H9 (cell line): ENCODE measurements around the gene CCDC60. TPM values are rescaled to one million over a fixed set of nuclear protein-coding genes. Genes with fewer than 3 reads are reported as not detected.

Experiments
- DNase-seq: peaks from one replicate; pipeline ENCODE4 v3.0.0-alpha.2; 2017
- H2AFZ ChIP-seq: one replicate; pipeline ENCODE4 v1.6.1; 2013; ENCODE audit warnings: mild to moderate bottlenecking, low read length, control low read depth, moderate library complexity
- H2AK5ac ChIP-seq: 2 replicates; pipeline ENCODE4 v1.6.1; 2013; ENCODE audit warnings: low read length, control low read depth, mixed read lengths; ENCODE audit not compliant: insufficient read length
- H2BK120ac ChIP-seq: one replicate; pipeline ENCODE4 v1.6.1; 2013; ENCODE audit warnings: low read depth, mild to moderate bottlenecking, low read length, control low read depth, inconsistent platforms; ENCODE audit not compliant: poor library complexity, severe bottlenecking
- H2BK12ac ChIP-seq: 2 replicates; pipeline ENCODE4 v1.6.1; 2013; ENCODE audit warnings: low read length, control low read depth, mixed read lengths, low read depth; ENCODE audit not compliant: insufficient read length
- H2BK15ac ChIP-seq: 2 replicates; pipeline ENCODE4 v1.6.1; 2013; ENCODE audit warnings: low read depth, low read length, control low read depth
- H2BK20ac ChIP-seq: one replicate; pipeline ENCODE4 v1.6.1; 2013; ENCODE audit warnings: low read depth, mild to moderate bottlenecking, low read length, control low read depth, inconsistent platforms; ENCODE audit not compliant: poor library complexity, severe bottlenecking
- H2BK5ac ChIP-seq: 2 replicates; pipeline ENCODE4 v1.6.1; 2013; ENCODE audit warnings: low read length, control low read depth, mixed read lengths; ENCODE audit not compliant: insufficient read length
- H3K14ac ChIP-seq: 2 replicates; pipeline ENCODE4 v1.6.1; 2013; ENCODE audit warnings: low read length, control low read depth; ENCODE audit not compliant: insufficient read depth
- H3K18ac ChIP-seq: 2 replicates; pipeline ENCODE4 v1.6.1; 2013; ENCODE audit warnings: low read depth, mild to moderate bottlenecking, mixed read lengths, low read length, control low read depth; ENCODE audit not compliant: insufficient read length
- H3K23ac ChIP-seq: 2 replicates; pipeline ENCODE4 v1.6.1; 2013; ENCODE audit warnings: low read length, control low read depth, mixed read lengths, low read depth; ENCODE audit not compliant: insufficient read length
- H3K23me2 ChIP-seq: 2 replicates; pipeline ENCODE4 v1.6.1; 2013; ENCODE audit warnings: low read depth, mild to moderate bottlenecking, mixed read lengths, low read length, control low read depth; ENCODE audit not compliant: insufficient read length, poor library complexity, severe bottlenecking
- H3K27ac ChIP-seq: 2 replicates; pipeline ENCODE4 v1.5.1; 2013; ENCODE audit warnings: low read length, control low read depth, mixed read lengths, low read depth; ENCODE audit not compliant: insufficient read length
- H3K27me3 ChIP-seq: 2 replicates; pipeline ENCODE4 v1.6.1; 2013; ENCODE audit warnings: low read length, control low read depth, inconsistent platforms; ENCODE audit not compliant: insufficient read depth
- H3K4ac ChIP-seq: 2 replicates; pipeline ENCODE4 v1.6.1; 2013; ENCODE audit warnings: low read depth, mild to moderate bottlenecking, control low read depth, inconsistent platforms, low read length, moderate library complexity
- H3K4me1 ChIP-seq: 2 replicates; pipeline ENCODE4 v1.6.1; 2013; ENCODE audit warnings: low read length, control low read depth, inconsistent platforms; ENCODE audit not compliant: insufficient read depth
- H3K4me2 ChIP-seq: 2 replicates; pipeline ENCODE4 v1.6.1; 2013; ENCODE audit warnings: low read length, control low read depth, mixed read lengths; ENCODE audit not compliant: insufficient read length, insufficient read depth
- H3K56ac ChIP-seq: 2 replicates; pipeline ENCODE4 v1.6.1; 2013; ENCODE audit warnings: low read depth, mild to moderate bottlenecking, mixed read lengths, low read length, control low read depth; ENCODE audit not compliant: insufficient read length
- H3K79me1 ChIP-seq: 2 replicates; pipeline ENCODE4 v1.6.1; 2013; ENCODE audit warnings: low read depth, mild to moderate bottlenecking, moderate library complexity, low read length, control low read depth, inconsistent platforms; ENCODE audit not compliant: insufficient read depth, poor library complexity, severe bottlenecking
- H3K79me2 ChIP-seq: 2 replicates; pipeline ENCODE4 v1.6.1; 2013; ENCODE audit warnings: low read length, control low read depth, inconsistent platforms; ENCODE audit not compliant: insufficient read depth
- H3K9ac ChIP-seq: 2 replicates; pipeline ENCODE4 v1.6.1; 2013; ENCODE audit warnings: low read length, control low read depth, mixed read lengths; ENCODE audit not compliant: insufficient read length; ENCODE audit errors: extremely low read depth
- H3K9me3 ChIP-seq: one replicate; pipeline ENCODE4 v1.6.1; 2013; ENCODE audit warnings: low read depth, low read length, inconsistent platforms; ENCODE audit not compliant: control insufficient read depth
- H3T11ph ChIP-seq: one replicate; pipeline ENCODE4 v1.6.1; 2013; ENCODE audit warnings: mild to moderate bottlenecking, low read length, control low read depth, inconsistent platforms
- H4K20me1 ChIP-seq: one replicate; pipeline ENCODE4 v1.6.1; 2013; ENCODE audit not compliant: control insufficient read depth, insufficient read length, insufficient read depth
- H4K5ac ChIP-seq: 2 replicates; pipeline ENCODE4 v1.6.1; 2013; ENCODE audit warnings: low read depth, mild to moderate bottlenecking, mixed read lengths, low read length, control low read depth; ENCODE audit not compliant: insufficient read length
- H4K8ac ChIP-seq: replicated peaks from 2 replicates; pipeline ENCODE4 v1.6.1; 2013; ENCODE audit warnings: low read length, control low read depth, mixed read lengths, low read depth; ENCODE audit not compliant: insufficient read length
- H4K91ac ChIP-seq: 2 replicates; pipeline ENCODE4 v1.6.1; 2013; ENCODE audit warnings: low read depth, mild to moderate bottlenecking, moderate library complexity, mixed read lengths, low read length, control low read depth; ENCODE audit not compliant: insufficient read length
- H3K27ac Mint-ChIP-seq, 3 experiments: 2 replicates in 2 of 3; 3 replicates in 1 of 3; pipeline ENCODE4 v1.8.0; 2020 to 2021; ENCODE audit warnings: mixed read lengths in 3 of 3, mild to moderate bottlenecking in 1 of 3, moderate library complexity in 1 of 3
- H3K27me3 Mint-ChIP-seq: 2 replicates; pipeline ENCODE4 v1.8.0; 2021; ENCODE audit warnings: low read depth, mild to moderate bottlenecking, moderate library complexity, mixed read lengths
- H3K36me3 Mint-ChIP-seq, 3 experiments: 2 replicates in 2 of 3; 3 replicates in 1 of 3; pipeline ENCODE4 v1.8.0; 2020 to 2021; ENCODE audit warnings: low read depth in 3 of 3, mixed read lengths in 3 of 3; ENCODE audit not compliant: insufficient read depth in 1 of 3
- H3K4me1 Mint-ChIP-seq, 2 experiments: 2 replicates each; pipeline ENCODE4 v1.8.0; 2020; ENCODE audit warnings: mixed read lengths in 2 of 2
- H3K4me3 Mint-ChIP-seq, 2 experiments: 2 replicates in 1 of 2; 3 replicates in 1 of 2; pipeline ENCODE4 v1.8.0; 2020 to 2021; ENCODE audit warnings: mild to moderate bottlenecking in 2 of 2, mixed read lengths in 2 of 2, moderate library complexity in 1 of 2
- H3K9me3 Mint-ChIP-seq, 2 experiments: 2 replicates in 1 of 2; 3 replicates in 1 of 2; pipeline ENCODE4 v1.8.0; 2020; ENCODE audit warnings: mild to moderate bottlenecking in 2 of 2, mixed read lengths in 2 of 2, moderate library complexity in 1 of 2
- WGBS: extraction: QIAGEN DNeasy Blood & Tissue Kit; methylation state at CpG from one replicate; pipeline ENCODE4 v1.1.7; 2013; ENCODE audit warnings: missing lambda C conversion rate, low lambda C conversion rate, mixed read lengths; ENCODE audit not compliant: insufficient read length; ENCODE audit errors: extremely low coverage; 5-methylcytosine and 5-hydroxymethylcytosine counted together
- total RNA-seq: library from RNA; stranded (reverse); gene quantifications from 2 replicates; pipeline ENCODE4 v1.2.1, GENCODE V29; 2021
- TF ChIP-seq, protein P1 (sequence below): fragments of 200-600 bp; sonication (generic); conservative IDR thresholded peaks from 3 replicates; pipeline ENCODE4 v1.8.0; 2021; ENCODE audit warnings: antibody characterized with exemption, mild to moderate bottlenecking

The CCDC60 gene
- total RNA-seq, 1 experiment from 2014 or later = 0.44 TPM

DNA sequence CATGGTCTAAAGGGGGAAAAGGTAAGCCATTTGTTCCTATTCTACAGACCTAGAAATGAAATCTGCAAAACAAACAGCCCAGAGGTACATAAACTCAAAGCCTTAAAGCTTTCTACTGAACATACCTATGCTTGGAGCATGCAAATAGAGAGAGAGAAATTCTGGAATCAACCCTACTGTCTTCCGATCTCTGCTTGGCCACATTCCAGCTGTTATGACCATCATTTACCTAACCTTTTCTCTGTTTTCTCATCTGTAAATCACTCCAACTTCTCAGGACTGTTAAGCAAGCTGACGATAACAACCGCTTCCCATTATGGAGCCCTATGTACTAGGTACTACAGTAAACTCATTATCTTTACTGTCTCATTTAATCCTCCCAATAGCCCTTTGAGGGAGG lies 126.3 kb downstream of the CCDC60 start:
- H3K4ac ChIP-seq = no peak overlapping the region
- H2BK12ac ChIP-seq = no peak overlapping the region
- no peak for DNase-seq
- TF ChIP-seq, protein P1, sequence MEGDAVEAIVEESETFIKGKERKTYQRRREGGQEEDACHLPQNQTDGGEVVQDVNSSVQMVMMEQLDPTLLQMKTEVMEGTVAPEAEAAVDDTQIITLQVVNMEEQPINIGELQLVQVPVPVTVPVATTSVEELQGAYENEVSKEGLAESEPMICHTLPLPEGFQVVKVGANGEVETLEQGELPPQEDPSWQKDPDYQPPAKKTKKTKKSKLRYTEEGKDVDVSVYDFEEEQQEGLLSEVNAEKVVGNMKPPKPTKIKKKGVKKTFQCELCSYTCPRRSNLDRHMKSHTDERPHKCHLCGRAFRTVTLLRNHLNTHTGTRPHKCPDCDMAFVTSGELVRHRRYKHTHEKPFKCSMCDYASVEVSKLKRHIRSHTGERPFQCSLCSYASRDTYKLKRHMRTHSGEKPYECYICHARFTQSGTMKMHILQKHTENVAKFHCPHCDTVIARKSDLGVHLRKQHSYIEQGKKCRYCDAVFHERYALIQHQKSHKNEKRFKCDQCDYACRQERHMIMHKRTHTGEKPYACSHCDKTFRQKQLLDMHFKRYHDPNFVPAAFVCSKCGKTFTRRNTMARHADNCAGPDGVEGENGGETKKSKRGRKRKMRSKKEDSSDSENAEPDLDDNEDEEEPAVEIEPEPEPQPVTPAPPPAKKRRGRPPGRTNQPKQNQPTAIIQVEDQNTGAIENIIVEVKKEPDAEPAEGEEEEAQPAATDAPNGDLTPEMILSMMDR = no peak
- H3K14ac ChIP-seq = no peak overlapping the region
- H3K9me3 ChIP-seq = no peaks in the 10 kb centered on the region
- no peak overlapping the region for H3K9ac ChIP-seq
- no peaks in the 10 kb centered on the region for H3K79me2 ChIP-seq
- no peak overlapping the region for H2BK15ac ChIP-seq
- Mint-ChIP-seq H3K4me3 (no peak overlapping the region), H3K36me3 (peaks cover 3 to 6% (median 4%) of the 10 kb centered on the region in 3 experiments; a peak in 6 of 7 replicates), H3K27ac (no peak overlapping the region), H3K27me3 (no peaks in the 10 kb centered on the region), H3K4me1 (peaks cover 14 to 18% of the 10 kb centered on the region in 2 experiments), H3K9me3 (peaks cover 4 to 5% of the 10 kb centered on the region in 2 experiments; a peak in 4 of 5 replicates)
- H2BK120ac ChIP-seq = no peak overlapping the region
- no peak overlapping the region for H4K8ac ChIP-seq
- H2AFZ ChIP-seq = no peak overlapping the region
- H2BK20ac ChIP-seq = no peak overlapping the region
- no peak overlapping the region for H3K56ac ChIP-seq
- H4K20me1 ChIP-seq = no peaks in the 10 kb centered on the region
- no peak overlapping the region for H3K18ac ChIP-seq
- no CpG with 5 or more reads among the region's 3 CpGs for WGBS
- H2BK5ac ChIP-seq = no peak overlapping the region
- H4K5ac ChIP-seq = no peak overlapping the region
- H3K27me3 ChIP-seq = no peaks in the 10 kb centered on the region
- no peak overlapping the region for H2AK5ac ChIP-seq
- no peaks in the 10 kb centered on the region for H3K79me1 ChIP-seq
- H3K23ac ChIP-seq = no peak overlapping the region
- no peak overlapping the region for H3K27ac ChIP-seq
- H3K23me2 ChIP-seq = no peaks in the 10 kb centered on the region
- no peak overlapping the region for H3K4me2 ChIP-seq
- no peak overlapping the region for H4K91ac ChIP-seq
- H3K4me1 ChIP-seq = peaks cover 4% of the 10 kb centered on the region; the same call in 1 of the 2 replicates
- no peak overlapping the region for H3T11ph ChIP-seq
